Cortex of kidney (tissue), 1 donor: ENCODE results near the gene RASGRP1.

Experiments
- DNase-seq: peaks from one replicate; lab custom pipeline; 2025; lab: John Stamatoyannopoulos, UW

RASGRP1 gene

DNA sequence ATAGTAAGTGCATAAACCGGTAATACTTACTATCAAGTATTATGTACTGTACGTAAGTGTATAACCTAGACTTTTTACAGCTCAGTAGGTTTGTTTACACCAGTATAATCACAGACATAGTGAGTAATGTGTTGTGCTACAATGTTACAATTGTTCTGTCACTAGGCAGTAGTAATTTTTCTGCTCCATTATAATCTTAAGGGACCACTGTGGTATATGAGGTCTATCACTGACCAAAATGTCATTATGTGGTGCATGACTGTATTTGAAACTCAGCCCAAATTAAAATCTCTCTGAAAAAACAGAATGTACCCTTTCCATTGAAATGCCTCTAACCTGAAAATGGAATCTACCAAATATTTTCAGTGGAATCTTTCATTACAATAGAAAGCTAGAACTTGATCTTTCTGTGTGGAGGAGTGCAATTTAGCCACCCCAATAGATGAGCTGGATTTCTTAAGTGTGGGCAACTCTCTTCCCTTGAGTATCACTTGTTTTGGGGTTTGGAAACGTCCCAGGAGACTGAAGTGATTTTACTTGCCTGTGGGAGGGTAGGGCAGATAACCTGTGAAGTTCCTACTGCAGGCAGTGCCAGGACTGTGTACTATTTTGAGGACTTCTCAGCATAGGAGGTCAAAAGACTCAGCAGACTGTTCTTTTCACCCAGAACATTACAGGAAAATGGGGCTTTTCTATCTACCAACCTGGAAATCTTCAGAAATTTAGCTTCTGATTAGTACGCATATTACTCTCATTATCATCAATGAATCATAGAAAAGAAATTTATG is 59.7 kb downstream of the RASGRP1 start:
- DNase-seq, result no peak

GRCh38 chr15:38503496-38503895 is 61.1 kb downstream of the RASGRP1 start:
- no peak for DNase-seq

- DNase-seq, result no peak
These were observed 65.0 kb downstream of the RASGRP1 start for GRCh38 chr15:38499651-38500050.

DNA sequence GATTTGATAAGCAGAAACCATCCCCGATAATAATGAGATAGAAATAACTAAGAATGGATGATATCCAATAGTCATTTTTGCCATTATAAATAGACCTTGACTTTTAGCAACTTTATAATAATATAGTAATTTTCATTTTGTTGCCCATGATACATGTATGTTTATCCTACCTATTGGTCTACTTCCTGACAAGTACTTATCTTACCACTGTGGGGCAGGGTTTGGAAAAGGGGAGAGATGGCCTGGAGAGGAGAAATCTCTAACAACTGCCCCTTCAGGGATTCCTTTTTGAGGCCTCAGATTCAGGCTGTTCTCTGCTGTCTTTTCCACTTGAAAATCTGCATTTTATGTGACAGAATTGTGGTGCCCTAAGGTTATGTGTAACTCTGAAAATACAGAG is 68.5 kb downstream of the RASGRP1 start:
- no peak for DNase-seq

DNA sequence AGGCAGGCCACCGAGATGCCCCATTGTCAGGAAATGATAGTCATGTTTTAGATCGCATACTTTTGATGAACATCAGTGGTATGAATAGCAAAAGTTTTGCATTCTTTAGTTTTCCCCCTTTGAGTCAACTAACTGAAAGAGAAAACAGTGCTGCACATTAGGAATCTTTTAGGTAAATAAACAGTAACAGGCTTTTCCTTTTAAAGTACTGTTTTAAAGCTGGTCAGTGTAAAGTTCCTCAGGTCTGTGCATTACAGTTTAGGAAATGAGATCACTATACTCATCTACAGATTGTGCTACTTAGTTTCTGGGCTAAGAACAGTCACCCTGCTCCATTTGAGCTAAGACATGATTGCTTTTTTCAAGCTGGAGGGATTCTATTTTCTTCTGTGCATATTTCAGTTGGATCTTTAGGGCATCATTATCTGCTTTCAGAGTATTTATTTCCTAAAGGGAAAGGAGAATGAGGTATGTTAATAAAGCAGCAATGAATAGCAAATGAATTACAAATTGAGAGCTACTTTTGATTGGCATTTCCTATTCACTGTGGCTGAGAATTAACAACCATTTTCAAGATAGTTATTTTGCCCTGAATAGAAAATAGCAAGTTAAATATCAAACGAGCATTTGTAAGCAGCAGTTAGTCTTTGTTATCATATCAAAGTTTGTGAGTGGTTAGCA is 74.2 kb downstream of the RASGRP1 start:
- no peak for DNase-seq

DNA sequence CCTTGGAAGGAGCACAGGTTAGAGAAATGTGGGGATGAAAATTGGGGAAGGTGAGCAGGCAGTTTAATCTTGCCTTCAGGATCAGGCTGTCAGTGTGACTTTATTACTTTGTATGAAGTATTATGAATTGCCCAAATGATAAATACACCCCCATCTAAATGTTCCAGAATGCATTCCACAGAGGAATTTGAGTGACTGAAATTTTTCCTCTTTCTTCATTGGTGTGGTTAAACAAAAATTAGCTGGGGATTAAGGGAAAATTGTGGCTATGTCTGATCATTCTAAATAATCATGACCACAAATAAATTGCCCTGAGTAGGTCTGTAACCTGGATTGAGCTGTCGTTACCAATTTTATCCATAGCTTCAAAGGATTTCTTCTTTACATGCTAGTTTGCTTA is 77.2 kb downstream of the RASGRP1 start:
- no peak for DNase-seq

- no peak for DNase-seq
These were observed 77.7 kb downstream of the RASGRP1 start for GRCh38 chr15:38486936-38487335.

- no peak for DNase-seq
These were observed 82.0 kb downstream of the RASGRP1 start for GRCh38 chr15:38482572-38482971.

DNA sequence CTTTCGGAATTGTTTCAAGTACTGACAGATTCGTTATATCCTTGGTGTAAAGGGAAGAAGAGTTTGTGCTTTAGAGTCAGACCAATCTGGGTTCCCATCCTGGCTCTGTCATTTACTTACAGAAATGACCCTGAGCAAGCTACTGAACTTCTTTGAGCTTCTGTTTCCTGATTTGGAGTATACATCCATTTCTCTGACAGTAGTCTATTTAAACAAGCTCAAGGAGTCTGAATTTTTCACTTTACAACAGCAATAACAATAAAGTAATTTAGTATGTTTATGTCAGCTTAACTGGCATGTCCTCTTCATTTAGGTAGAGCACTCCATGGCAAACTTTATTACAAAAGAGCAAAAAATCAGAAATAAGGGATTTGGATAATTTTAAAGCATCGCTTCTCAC is 82.9 kb downstream of the RASGRP1 start:
- DNase-seq, result no peak

GRCh38 chr15:38481113-38481512 is 83.5 kb downstream of the RASGRP1 start:
- DNase-seq, result no peak

- no peak for DNase-seq
These were observed 84.9 kb downstream of the RASGRP1 start for GRCh38 chr15:38479756-38480155.

- no peak for DNase-seq
These were observed 85.3 kb downstream of the RASGRP1 start for GRCh38 chr15:38479266-38479665.

- no peak for DNase-seq
These were observed 87.0 kb downstream of the RASGRP1 start for GRCh38 chr15:38477637-38478036.

GRCh38 chr15:38476120-38476519 is 88.5 kb downstream of the RASGRP1 start:
- DNase-seq, result no peak

- no peak for DNase-seq
These were observed 89.3 kb downstream of the RASGRP1 start for GRCh38 chr15:38475361-38475760.

- DNase-seq, result no peak
These were observed 90.4 kb downstream of the RASGRP1 start for GRCh38 chr15:38474155-38474757.

DNA sequence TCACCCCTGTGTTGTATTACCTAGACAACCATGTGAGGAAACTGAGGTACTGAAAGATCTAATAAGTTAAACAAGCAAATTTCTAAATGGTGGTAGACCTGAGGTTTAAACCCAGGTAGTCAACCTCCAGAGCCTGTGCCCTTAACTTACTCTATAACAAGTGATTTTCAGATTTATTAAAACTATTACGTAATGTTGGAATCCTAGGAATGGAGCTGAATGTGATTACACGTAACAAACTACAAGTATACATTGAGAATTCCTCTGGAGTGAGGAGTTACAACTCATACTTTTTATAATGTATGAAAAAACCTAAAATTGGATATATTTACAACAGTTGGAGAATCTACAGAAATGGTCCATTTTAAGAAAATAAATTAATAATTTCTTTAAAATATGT is 92.6 kb downstream of the RASGRP1 start:
- no peak for DNase-seq

GRCh38 chr15:38470816-38471215 is 93.8 kb downstream of the RASGRP1 start:
- DNase-seq, result no peak

GRCh38 chr15:38464675-38465074 is 99.9 kb downstream of the RASGRP1 start:
- no peak for DNase-seq

GRCh38 chr15:38463893-38464292 is 100.7 kb downstream of the RASGRP1 start:
- no peak for DNase-seq

- DNase-seq, result no peak
These were observed 103.4 kb downstream of the RASGRP1 start for GRCh38 chr15:38461066-38461833.

DNA sequence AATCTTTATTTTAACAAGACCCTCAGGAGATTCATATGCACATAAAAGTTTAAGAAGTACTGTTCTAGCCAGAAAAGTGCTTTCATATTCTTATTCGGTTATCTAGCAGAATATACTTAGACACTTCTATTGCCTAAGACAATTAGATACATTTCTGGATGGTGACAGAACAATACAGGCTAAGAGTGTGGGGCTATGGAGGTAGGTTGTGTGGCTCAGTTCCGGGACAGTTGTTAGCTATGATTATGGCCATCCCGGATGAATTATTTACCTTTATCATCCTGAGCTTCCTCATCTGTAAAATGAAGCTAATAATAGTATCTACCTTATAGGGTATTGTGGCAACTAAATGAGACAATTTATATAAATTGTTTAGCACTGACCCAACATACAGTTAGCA is 104.1 kb downstream of the RASGRP1 start:
- DNase-seq, result no peak
